H9 (cell line): Measurements from ENCODE around the gene XPO1. TPM values are rescaled to one million over a fixed set of nuclear protein-coding genes. Genes with fewer than 3 reads are reported as not detected.

ENCODE experiments used
- DNase-seq: peaks from one replicate; pipeline ENCODE4 v3.0.0-alpha.2; 2017
- H2AFZ ChIP-seq: one replicate; pipeline ENCODE4 v1.6.1; 2013; ENCODE audit warnings: mild to moderate bottlenecking, low read length, control low read depth, moderate library complexity
- H2AK5ac ChIP-seq: 2 replicates; pipeline ENCODE4 v1.6.1; 2013; ENCODE audit warnings: low read length, control low read depth, mixed read lengths; ENCODE audit not compliant: insufficient read length
- H2BK120ac ChIP-seq: one replicate; pipeline ENCODE4 v1.6.1; 2013; ENCODE audit warnings: low read depth, mild to moderate bottlenecking, low read length, control low read depth, inconsistent platforms; ENCODE audit not compliant: poor library complexity, severe bottlenecking
- H2BK12ac ChIP-seq: 2 replicates; pipeline ENCODE4 v1.6.1; 2013; ENCODE audit warnings: low read length, control low read depth, mixed read lengths, low read depth; ENCODE audit not compliant: insufficient read length
- H2BK15ac ChIP-seq: 2 replicates; pipeline ENCODE4 v1.6.1; 2013; ENCODE audit warnings: low read depth, low read length, control low read depth
- H2BK20ac ChIP-seq: one replicate; pipeline ENCODE4 v1.6.1; 2013; ENCODE audit warnings: low read depth, mild to moderate bottlenecking, low read length, control low read depth, inconsistent platforms; ENCODE audit not compliant: poor library complexity, severe bottlenecking
- H2BK5ac ChIP-seq: 2 replicates; pipeline ENCODE4 v1.6.1; 2013; ENCODE audit warnings: low read length, control low read depth, mixed read lengths; ENCODE audit not compliant: insufficient read length
- H3K14ac ChIP-seq: 2 replicates; pipeline ENCODE4 v1.6.1; 2013; ENCODE audit warnings: low read length, control low read depth; ENCODE audit not compliant: insufficient read depth
- H3K18ac ChIP-seq: 2 replicates; pipeline ENCODE4 v1.6.1; 2013; ENCODE audit warnings: low read depth, mild to moderate bottlenecking, mixed read lengths, low read length, control low read depth; ENCODE audit not compliant: insufficient read length
- H3K23ac ChIP-seq: 2 replicates; pipeline ENCODE4 v1.6.1; 2013; ENCODE audit warnings: low read length, control low read depth, mixed read lengths, low read depth; ENCODE audit not compliant: insufficient read length
- H3K23me2 ChIP-seq: 2 replicates; pipeline ENCODE4 v1.6.1; 2013; ENCODE audit warnings: low read depth, mild to moderate bottlenecking, mixed read lengths, low read length, control low read depth; ENCODE audit not compliant: insufficient read length, poor library complexity, severe bottlenecking
- H3K27ac ChIP-seq: 2 replicates; pipeline ENCODE4 v1.5.1; 2013; ENCODE audit warnings: low read length, control low read depth, mixed read lengths, low read depth; ENCODE audit not compliant: insufficient read length
- H3K27me3 ChIP-seq: 2 replicates; pipeline ENCODE4 v1.6.1; 2013; ENCODE audit warnings: low read length, control low read depth, inconsistent platforms; ENCODE audit not compliant: insufficient read depth
- H3K4ac ChIP-seq: 2 replicates; pipeline ENCODE4 v1.6.1; 2013; ENCODE audit warnings: low read depth, mild to moderate bottlenecking, control low read depth, inconsistent platforms, low read length, moderate library complexity
- H3K4me1 ChIP-seq: 2 replicates; pipeline ENCODE4 v1.6.1; 2013; ENCODE audit warnings: low read length, control low read depth, inconsistent platforms; ENCODE audit not compliant: insufficient read depth
- H3K4me2 ChIP-seq: 2 replicates; pipeline ENCODE4 v1.6.1; 2013; ENCODE audit warnings: low read length, control low read depth, mixed read lengths; ENCODE audit not compliant: insufficient read length, insufficient read depth
- H3K56ac ChIP-seq: 2 replicates; pipeline ENCODE4 v1.6.1; 2013; ENCODE audit warnings: low read depth, mild to moderate bottlenecking, mixed read lengths, low read length, control low read depth; ENCODE audit not compliant: insufficient read length
- H3K79me1 ChIP-seq: 2 replicates; pipeline ENCODE4 v1.6.1; 2013; ENCODE audit warnings: low read depth, mild to moderate bottlenecking, moderate library complexity, low read length, control low read depth, inconsistent platforms; ENCODE audit not compliant: insufficient read depth, poor library complexity, severe bottlenecking
- H3K79me2 ChIP-seq: 2 replicates; pipeline ENCODE4 v1.6.1; 2013; ENCODE audit warnings: low read length, control low read depth, inconsistent platforms; ENCODE audit not compliant: insufficient read depth
- H3K9ac ChIP-seq: 2 replicates; pipeline ENCODE4 v1.6.1; 2013; ENCODE audit warnings: low read length, control low read depth, mixed read lengths; ENCODE audit not compliant: insufficient read length; ENCODE audit errors: extremely low read depth
- H3K9me3 ChIP-seq: one replicate; pipeline ENCODE4 v1.6.1; 2013; ENCODE audit warnings: low read depth, low read length, inconsistent platforms; ENCODE audit not compliant: control insufficient read depth
- H3T11ph ChIP-seq: one replicate; pipeline ENCODE4 v1.6.1; 2013; ENCODE audit warnings: mild to moderate bottlenecking, low read length, control low read depth, inconsistent platforms
- H4K20me1 ChIP-seq: one replicate; pipeline ENCODE4 v1.6.1; 2013; ENCODE audit not compliant: control insufficient read depth, insufficient read length, insufficient read depth
- H4K5ac ChIP-seq: 2 replicates; pipeline ENCODE4 v1.6.1; 2013; ENCODE audit warnings: low read depth, mild to moderate bottlenecking, mixed read lengths, low read length, control low read depth; ENCODE audit not compliant: insufficient read length
- H4K8ac ChIP-seq: replicated peaks from 2 replicates; pipeline ENCODE4 v1.6.1; 2013; ENCODE audit warnings: low read length, control low read depth, mixed read lengths, low read depth; ENCODE audit not compliant: insufficient read length
- H4K91ac ChIP-seq: 2 replicates; pipeline ENCODE4 v1.6.1; 2013; ENCODE audit warnings: low read depth, mild to moderate bottlenecking, moderate library complexity, mixed read lengths, low read length, control low read depth; ENCODE audit not compliant: insufficient read length
- H3K27ac Mint-ChIP-seq, 3 experiments: 2 replicates in 2 of 3; 3 replicates in 1 of 3; pipeline ENCODE4 v1.8.0; 2020 to 2021; ENCODE audit warnings: mixed read lengths in 3 of 3, mild to moderate bottlenecking in 1 of 3, moderate library complexity in 1 of 3
- H3K27me3 Mint-ChIP-seq: 2 replicates; pipeline ENCODE4 v1.8.0; 2021; ENCODE audit warnings: low read depth, mild to moderate bottlenecking, moderate library complexity, mixed read lengths
- H3K36me3 Mint-ChIP-seq, 3 experiments: 2 replicates in 2 of 3; 3 replicates in 1 of 3; pipeline ENCODE4 v1.8.0; 2020 to 2021; ENCODE audit warnings: low read depth in 3 of 3, mixed read lengths in 3 of 3; ENCODE audit not compliant: insufficient read depth in 1 of 3
- H3K4me1 Mint-ChIP-seq, 2 experiments: 2 replicates each; pipeline ENCODE4 v1.8.0; 2020; ENCODE audit warnings: mixed read lengths in 2 of 2
- H3K4me3 Mint-ChIP-seq, 2 experiments: 2 replicates in 1 of 2; 3 replicates in 1 of 2; pipeline ENCODE4 v1.8.0; 2020 to 2021; ENCODE audit warnings: mild to moderate bottlenecking in 2 of 2, mixed read lengths in 2 of 2, moderate library complexity in 1 of 2
- H3K9me3 Mint-ChIP-seq, 2 experiments: 2 replicates in 1 of 2; 3 replicates in 1 of 2; pipeline ENCODE4 v1.8.0; 2020; ENCODE audit warnings: mild to moderate bottlenecking in 2 of 2, mixed read lengths in 2 of 2, moderate library complexity in 1 of 2
- CTCF ChIP-seq: fragments of 200-600 bp; sonication (generic); conservative IDR thresholded peaks from 3 replicates; pipeline ENCODE4 v1.8.0; 2021; ENCODE audit warnings: antibody characterized with exemption, mild to moderate bottlenecking
- WGBS: extraction: QIAGEN DNeasy Blood & Tissue Kit; methylation state at CpG from one replicate; pipeline ENCODE4 v1.1.7; 2013; ENCODE audit warnings: missing lambda C conversion rate, low lambda C conversion rate, mixed read lengths; ENCODE audit not compliant: insufficient read length; ENCODE audit errors: extremely low coverage; 5-methylcytosine and 5-hydroxymethylcytosine counted together
- total RNA-seq: library from RNA; stranded (reverse); gene quantifications from 2 replicates; pipeline ENCODE4 v1.2.1, GENCODE V29; 2021

Gene XPO1
- total RNA-seq, 1 experiment from 2014 or later, result 320 TPM

GRCh38 chr2:61510674-61511671, 27.2 kb downstream of the XPO1 start:
- no peak overlapping the region for H3K23ac ChIP-seq
- H3K27ac Mint-ChIP-seq, result peak overlapping the region; percentile 72 to 78 (median 77); a peak in 5 of 7 replicates
- no peak for TF ChIP-seq CTCF
- H3K18ac ChIP-seq, result no peak overlapping the region
- peaks cover 45 to 89% (median 75%) of the 10 kb centered on the region in 3 experiments; a peak in 6 of 7 replicates for H3K36me3 Mint-ChIP-seq
- no peak overlapping the region for H3K4me3 Mint-ChIP-seq
- no peak overlapping the region for H3K4ac ChIP-seq
- H3K79me2 ChIP-seq, result peaks cover 48% of the 10 kb centered on the region; the same call in 1 of the 2 replicates
- no peak overlapping the region for H3K9ac ChIP-seq
- no peak overlapping the region for H2AK5ac ChIP-seq
- no peak overlapping the region for H3K56ac ChIP-seq
- no peaks in the 10 kb centered on the region for H3K27me3 ChIP-seq
- H4K5ac ChIP-seq, result no peak overlapping the region
- H2BK20ac ChIP-seq, result no peak overlapping the region
- peaks cover 16 to 22% of the 10 kb centered on the region in 2 experiments for H3K4me1 Mint-ChIP-seq
- no peak overlapping the region for H3K14ac ChIP-seq
- no peaks in the 10 kb centered on the region for H3K9me3 ChIP-seq
- no peak overlapping the region for H3K27ac ChIP-seq
- no CpG with 5 or more reads among the region's 19 CpGs for WGBS
- no peak overlapping the region for H4K8ac ChIP-seq
- no peaks in the 10 kb centered on the region for H4K20me1 ChIP-seq
- H4K91ac ChIP-seq, result no peak overlapping the region
- no peaks in the 10 kb centered on the region for H3K79me1 ChIP-seq
- no peak overlapping the region for H2BK15ac ChIP-seq
- no peak for DNase-seq
- H2BK5ac ChIP-seq, result no peak overlapping the region
- H3K27me3 Mint-ChIP-seq, result no peaks in the 10 kb centered on the region
- no peak overlapping the region for H3T11ph ChIP-seq
- H2AFZ ChIP-seq, result no peak overlapping the region
- no peak overlapping the region for H2BK120ac ChIP-seq
- no peak overlapping the region for H3K4me2 ChIP-seq
- H2BK12ac ChIP-seq, result no peak overlapping the region
- H3K23me2 ChIP-seq, result no peaks in the 10 kb centered on the region
- H3K4me1 ChIP-seq, result no peaks in the 10 kb centered on the region
- no peaks in the 10 kb centered on the region for H3K9me3 Mint-ChIP-seq
